ENCODE results near the gene TMEM88. TPM values are rescaled to one million over a fixed set of nuclear protein-coding genes. Genes with fewer than 3 reads are reported as not detected.
A peak's percentile ranks its signal among the peaks of the same experiment; 100 is the strongest.

The TMEM88 gene
- total RNA-seq, 5 donors from 2014 or later (not counting 1 experiment from before 2014, with no cell fraction given) = 5.8 to 27.1 (median 8.4) TPM

DNA sequence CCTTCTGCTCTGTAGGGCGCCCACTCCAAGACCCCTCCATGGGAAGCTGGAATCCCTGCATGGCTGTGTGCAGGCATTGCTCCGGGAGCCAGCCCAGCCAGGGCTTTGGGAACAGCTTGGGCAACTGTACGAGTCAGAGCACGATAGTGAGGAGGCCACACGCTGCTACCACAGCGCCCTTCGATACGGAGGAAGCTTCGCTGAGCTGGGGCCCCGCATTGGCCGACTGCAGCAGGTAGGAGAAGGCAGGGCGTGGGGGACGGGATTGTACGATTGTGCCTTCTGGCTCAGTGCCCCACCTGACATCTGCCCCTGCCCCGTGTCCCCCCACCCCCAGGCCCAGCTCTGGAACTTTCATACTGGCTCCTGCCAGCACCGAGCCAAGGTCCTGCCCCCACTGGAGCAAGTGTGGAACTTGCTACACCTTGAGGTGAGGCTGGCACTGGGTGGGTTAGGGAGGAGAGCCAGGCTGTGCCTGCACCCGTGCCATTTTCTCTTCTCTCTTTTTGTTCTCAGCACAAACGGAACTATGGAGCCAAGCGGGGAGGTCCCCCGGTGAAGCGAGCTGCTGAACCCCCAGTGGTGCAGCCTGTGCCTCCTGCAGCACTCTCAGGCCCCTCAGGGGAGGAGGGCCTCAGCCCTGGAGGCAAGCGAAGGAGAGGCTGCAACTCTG lies 8.7 kb upstream of the TMEM88 start:
- ChIA-PET POLR2A (interaction anchor here (0.6 to 1.6 kb wide), 2 partner anchors 11 to 12 kb away, joined by 3 to 9 read pairs; partner anchors contain the start of genes KDM6B (in 1 of the 2) and NAA38 (in 1 of the 2)), CTCF (interaction anchor here in 1 of 2 donors (1.6 to 1.7 kb wide), 2 partner anchors 11 to 15 kb away, joined by 3 to 9 read pairs; partner anchors contain the start of gene NAA38)
- ATAC-seq (replicated peaks in 1 of 4) (no peak), DNase-seq (peak in 2 of 35 experiments; percentile 8 to 10)
- Histone ChIP-seq H3K4me1 (ENCODE audit: control insufficient read depth in 1 of 2, extremely low read depth in 1 of 2, insufficient read depth in 2 of 2, low read length in 2 of 2) (peaks cover 16 to 49% of the 10 kb centered on the region in 2 experiments), H3K27me3 (replicated peaks in 1 of 2; ENCODE audit: control insufficient read depth in 2 of 2, extremely low read depth in 1 of 2, insufficient read depth in 2 of 2, low read length in 1 of 2) (no peaks in the 10 kb centered on the region), H3K9me3 (no peaks in the 10 kb centered on the region), H3K36me3 (ENCODE audit: control insufficient read depth in 2 of 2, extremely low read depth in 1 of 2, insufficient read depth in 1 of 2, low read length in 1 of 2) (peaks cover 5 to 40% of the 10 kb centered on the region in 2 donors), H3K4me3 (ENCODE audit: control insufficient read depth in 1 of 2, extremely low read depth in 1 of 2, low read length in 1 of 2) (no peak overlapping the region), H3K27ac (ENCODE audit: low read length) (no peak overlapping the region)
- H3K36me3 Mint-ChIP-seq = peaks cover 5% of the 10 kb centered on the region
- 90% methylated on average over 14 of the region's 22 CpGs for WGBS (ENCODE audit: insufficient coverage)
- H3K4me1 Mint-ChIP-seq = peaks cover 30 to 46% (median 41%) of the 10 kb centered on the region in 3 donors
- H3K27ac Mint-ChIP-seq = peak overlapping the region; percentile 46 to 48
- peak overlapping the region; percentile 31 to 100 (median 39) for H3K4me3 Mint-ChIP-seq
- no peaks in the 10 kb centered on the region for H3K27me3 Mint-ChIP-seq
- H3K9me3 Mint-ChIP-seq = no peaks in the 10 kb centered on the region

DNA sequence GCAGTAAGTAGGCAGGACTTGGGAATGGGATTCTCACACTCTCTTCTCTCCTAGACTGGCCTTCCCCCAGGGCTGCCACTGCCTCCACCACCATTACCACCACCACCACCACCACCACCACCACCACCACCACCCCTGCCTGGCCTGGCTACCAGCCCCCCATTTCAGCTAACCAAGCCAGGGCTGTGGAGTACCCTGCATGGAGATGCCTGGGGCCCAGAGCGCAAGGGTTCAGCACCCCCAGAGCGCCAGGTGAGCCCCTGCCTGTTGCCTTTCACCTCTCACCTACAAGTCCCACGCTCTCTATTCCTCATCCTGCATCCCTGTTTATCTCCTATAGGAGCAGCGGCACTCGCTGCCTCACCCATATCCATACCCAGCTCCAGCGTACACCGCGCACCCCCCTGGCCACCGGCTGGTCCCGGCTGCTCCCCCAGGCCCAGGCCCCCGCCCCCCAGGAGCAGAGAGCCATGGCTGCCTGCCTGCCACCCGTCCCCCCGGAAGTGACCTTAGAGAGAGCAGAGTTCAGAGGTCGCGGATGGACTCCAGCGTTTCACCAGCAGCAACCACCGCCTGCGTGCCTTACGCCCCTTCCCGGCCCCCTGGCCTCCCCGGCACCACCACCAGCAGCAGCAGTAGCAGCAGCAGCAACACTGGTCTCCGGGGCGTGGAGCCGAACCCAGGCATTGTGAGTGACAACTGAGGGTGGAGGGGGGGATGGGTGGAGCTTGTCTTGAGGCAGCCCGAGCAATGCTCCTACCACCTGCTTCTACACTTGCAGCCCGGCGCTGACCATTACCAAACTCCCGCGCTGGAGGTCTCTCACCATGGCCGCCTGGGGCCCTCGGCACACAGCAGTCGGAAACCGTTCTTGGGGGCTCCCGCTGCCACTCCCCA lies 7.9 kb upstream of the TMEM88 start:
- ChIA-PET POLR2A (no interaction called here), CTCF (no interaction called here)
- Mint-ChIP-seq H3K27me3 (no peaks in the 10 kb centered on the region), H3K36me3 (peaks cover 5% of the 10 kb centered on the region), H3K9me3 (no peaks in the 10 kb centered on the region), H3K27ac (no peak overlapping the region), H3K4me1 (peaks cover 35 to 46% (median 46%) of the 10 kb centered on the region in 3 donors), H3K4me3 (peak overlapping the region in 1 of 3 donors; percentile 56)
- peaks cover 5 to 40% of the 10 kb centered on the region in 2 donors for H3K36me3 ChIP-seq (ENCODE audit: control insufficient read depth in 2 of 2, extremely low read depth in 1 of 2, insufficient read depth in 1 of 2, low read length in 1 of 2)
- H3K4me3 ChIP-seq (ENCODE audit: control insufficient read depth in 1 of 2, extremely low read depth in 1 of 2, low read length in 1 of 2) = no peak overlapping the region
- ATAC-seq (replicated peaks in 1 of 4) (no peak), DNase-seq (peak in 3 of 35 experiments; percentile 15 to 28 (median 24))
- H3K27ac ChIP-seq (ENCODE audit: low read length) = no peak overlapping the region
- H3K4me1 ChIP-seq (ENCODE audit: control insufficient read depth in 1 of 2, extremely low read depth in 1 of 2, insufficient read depth in 2 of 2, low read length in 2 of 2) = peaks cover 16 to 49% of the 10 kb centered on the region in 2 experiments
- no peaks in the 10 kb centered on the region for H3K9me3 ChIP-seq
- WGBS (ENCODE audit: insufficient coverage) = 93% methylated on average over 8 of the region's 34 CpGs
- H3K27me3 ChIP-seq (replicated peaks in 1 of 2; ENCODE audit: control insufficient read depth in 2 of 2, extremely low read depth in 1 of 2, insufficient read depth in 2 of 2, low read length in 1 of 2) = no peaks in the 10 kb centered on the region

DNA sequence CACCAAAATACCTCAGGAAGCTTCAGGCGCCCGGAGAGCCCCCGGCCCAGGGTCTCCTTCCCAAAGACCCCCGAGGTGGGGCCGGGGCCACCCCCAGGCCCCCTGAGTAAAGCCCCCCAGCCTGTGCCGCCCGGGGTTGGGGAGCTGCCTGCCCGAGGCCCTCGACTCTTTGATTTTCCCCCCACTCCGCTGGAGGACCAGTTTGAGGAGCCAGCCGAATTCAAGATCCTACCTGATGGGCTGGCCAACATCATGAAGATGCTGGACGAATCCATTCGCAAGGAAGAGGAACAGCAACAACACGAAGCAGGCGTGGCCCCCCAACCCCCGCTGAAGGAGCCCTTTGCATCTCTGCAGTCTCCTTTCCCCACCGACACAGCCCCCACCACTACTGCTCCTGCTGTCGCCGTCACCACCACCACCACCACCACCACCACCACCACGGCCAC lies 6.7 kb upstream of the TMEM88 start:
- Mint-ChIP-seq H3K27me3 (no peaks in the 10 kb centered on the region), H3K27ac (no peak overlapping the region), H3K9me3 (no peaks in the 10 kb centered on the region), H3K36me3 (peaks cover 5% of the 10 kb centered on the region), H3K4me1 (peaks cover 36 to 40% (median 37%) of the 10 kb centered on the region in 3 donors), H3K4me3 (no peak overlapping the region)
- H3K4me1 ChIP-seq (ENCODE audit: control insufficient read depth in 1 of 2, extremely low read depth in 1 of 2, insufficient read depth in 2 of 2, low read length in 2 of 2) = peaks cover 14 to 42% of the 10 kb centered on the region in 2 experiments
- no peak overlapping the region for H3K27ac ChIP-seq (ENCODE audit: low read length)
- peak in 1 of 35 experiments; percentile 8 for DNase-seq
- no peak for ATAC-seq (replicated peaks in 1 of 4)
- no peaks in the 10 kb centered on the region for H3K27me3 ChIP-seq (replicated peaks in 1 of 2; ENCODE audit: control insufficient read depth in 2 of 2, extremely low read depth in 1 of 2, insufficient read depth in 2 of 2, low read length in 1 of 2)
- WGBS (ENCODE audit: insufficient coverage) = 83% methylated on average over 17 of the region's 20 CpGs
- H3K4me3 ChIP-seq (ENCODE audit: control insufficient read depth in 1 of 2, extremely low read depth in 1 of 2, low read length in 1 of 2) = no peak overlapping the region
- ChIA-PET CTCF (no interaction called here), POLR2A (interaction anchor here in 1 of 2 donors (0.6 kb wide), 1 partner anchor 84 kb away, joined by 3 read pairs; the partner anchor contains the start of gene TRAPPC1)
- peaks cover 8 to 48% of the 10 kb centered on the region in 2 donors for H3K36me3 ChIP-seq (ENCODE audit: control insufficient read depth in 2 of 2, extremely low read depth in 1 of 2, insufficient read depth in 1 of 2, low read length in 1 of 2)
- H3K9me3 ChIP-seq = no peaks in the 10 kb centered on the region

DNA sequence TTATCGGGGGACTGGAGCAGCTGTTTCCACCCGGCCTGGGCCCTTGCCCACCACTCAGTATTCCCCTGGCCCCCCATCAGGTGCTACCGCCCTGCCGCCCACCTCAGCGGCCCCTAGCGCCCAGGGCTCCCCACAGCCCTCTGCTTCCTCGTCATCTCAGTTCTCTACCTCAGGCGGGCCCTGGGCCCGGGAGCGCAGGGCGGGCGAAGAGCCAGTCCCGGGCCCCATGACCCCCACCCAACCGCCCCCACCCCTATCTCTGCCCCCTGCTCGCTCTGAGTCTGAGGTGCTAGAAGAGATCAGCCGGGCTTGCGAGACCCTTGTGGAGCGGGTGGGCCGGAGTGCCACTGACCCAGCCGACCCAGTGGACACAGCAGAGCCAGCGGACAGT lies 6.1 kb upstream of the TMEM88 start:
- POLR2A ChIA-PET = interaction anchor here in 1 of 2 donors (0.6 kb wide), 1 partner anchor 83 kb away, joined by 3 read pairs; the partner anchor contains the start of gene TRAPPC1
- CTCF ChIA-PET = no interaction called here
- Histone ChIP-seq H3K9me3 (no peaks in the 10 kb centered on the region), H3K27me3 (replicated peaks in 1 of 2; ENCODE audit: control insufficient read depth in 2 of 2, extremely low read depth in 1 of 2, insufficient read depth in 2 of 2, low read length in 1 of 2) (no peaks in the 10 kb centered on the region), H3K27ac (ENCODE audit: low read length) (no peak overlapping the region), H3K4me1 (ENCODE audit: control insufficient read depth in 1 of 2, extremely low read depth in 1 of 2, insufficient read depth in 2 of 2, low read length in 2 of 2) (peaks cover 12 to 37% of the 10 kb centered on the region in 2 experiments), H3K4me3 (ENCODE audit: control insufficient read depth in 1 of 2, extremely low read depth in 1 of 2, low read length in 1 of 2) (no peak overlapping the region), H3K36me3 (ENCODE audit: control insufficient read depth in 2 of 2, extremely low read depth in 1 of 2, insufficient read depth in 1 of 2, low read length in 1 of 2) (peaks cover 8 to 51% of the 10 kb centered on the region in 2 donors)
- no peak overlapping the region for H3K27ac Mint-ChIP-seq
- H3K27me3 Mint-ChIP-seq = no peaks in the 10 kb centered on the region
- WGBS (ENCODE audit: insufficient coverage) = 96% methylated on average over 15 of the region's 21 CpGs
- H3K9me3 Mint-ChIP-seq = no peaks in the 10 kb centered on the region
- peaks cover 31 to 37% (median 35%) of the 10 kb centered on the region in 3 donors for H3K4me1 Mint-ChIP-seq
- H3K4me3 Mint-ChIP-seq = peak overlapping the region in 1 of 3 donors; percentile 8
- H3K36me3 Mint-ChIP-seq = peaks cover 6% of the 10 kb centered on the region
- no peak for ATAC-seq (replicated peaks in 1 of 4)
- no peak for DNase-seq

DNA sequence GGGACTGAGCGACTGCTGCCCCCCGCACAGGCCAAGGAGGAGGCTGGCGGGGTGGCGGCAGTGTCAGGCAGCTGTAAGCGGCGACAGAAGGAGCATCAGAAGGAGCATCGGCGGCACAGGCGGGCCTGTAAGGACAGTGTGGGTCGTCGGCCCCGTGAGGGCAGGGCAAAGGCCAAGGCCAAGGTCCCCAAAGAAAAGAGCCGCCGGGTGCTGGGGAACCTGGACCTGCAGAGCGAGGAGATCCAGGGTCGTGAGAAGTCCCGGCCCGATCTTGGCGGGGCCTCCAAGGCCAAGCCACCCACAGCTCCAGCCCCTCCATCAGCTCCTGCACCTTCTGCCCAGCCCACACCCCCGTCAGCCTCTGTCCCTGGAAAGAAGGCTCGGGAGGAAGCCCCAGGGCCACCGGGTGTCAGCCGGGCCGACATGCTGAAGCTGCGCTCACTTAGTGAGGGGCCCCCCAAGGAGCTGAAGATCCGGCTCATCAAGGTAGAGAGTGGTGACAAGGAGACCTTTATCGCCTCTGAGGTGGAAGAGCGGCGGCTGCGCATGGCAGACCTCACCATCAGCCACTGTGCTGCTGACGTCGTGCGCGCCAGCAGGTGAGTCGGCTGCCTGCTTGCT lies 5.6 kb upstream of the TMEM88 start:
- Mint-ChIP-seq H3K36me3 (peaks cover 8% of the 10 kb centered on the region), H3K9me3 (no peaks in the 10 kb centered on the region), H3K4me3 (peak overlapping the region in 1 of 3 donors; percentile 8), H3K4me1 (peaks cover 26 to 34% (median 33%) of the 10 kb centered on the region in 3 donors), H3K27me3 (no peaks in the 10 kb centered on the region), H3K27ac (no peak overlapping the region)
- CTCF ChIA-PET = no interaction called here
- H3K4me1 ChIP-seq (ENCODE audit: control insufficient read depth in 1 of 2, extremely low read depth in 1 of 2, insufficient read depth in 2 of 2, low read length in 2 of 2) = peaks cover 12 to 35% of the 10 kb centered on the region in 2 experiments
- H3K36me3 ChIP-seq (ENCODE audit: control insufficient read depth in 2 of 2, extremely low read depth in 1 of 2, insufficient read depth in 1 of 2, low read length in 1 of 2) = peaks cover 8 to 52% of the 10 kb centered on the region in 2 donors
- WGBS (ENCODE audit: insufficient coverage) = 95% methylated on average over 22 of the region's 35 CpGs
- H3K27ac ChIP-seq (ENCODE audit: low read length) = no peak overlapping the region
- DNase-seq = peak in 4 of 35 experiments; percentile 11 to 20 (median 17)
- H3K9me3 ChIP-seq = no peaks in the 10 kb centered on the region
- no peak for ATAC-seq (replicated peaks in 1 of 4)
- H3K4me3 ChIP-seq (ENCODE audit: control insufficient read depth in 1 of 2, extremely low read depth in 1 of 2, low read length in 1 of 2) = no peak overlapping the region
- H3K27me3 ChIP-seq (replicated peaks in 1 of 2; ENCODE audit: control insufficient read depth in 2 of 2, extremely low read depth in 1 of 2, insufficient read depth in 2 of 2, low read length in 1 of 2) = no peaks in the 10 kb centered on the region
- POLR2A ChIA-PET = no interaction called here

All from T-cell (primary cell).